Inferior parietal cortex (tissue), 1 donor: ENCODE results near the gene PTX4.

ENCODE experiments used
- DNase-seq: peaks from one replicate; pipeline ENCODE4 v3.0.0-alpha.2; 2016; ENCODE audit errors: extremely low spot score

Gene PTX4

GRCh38 chr16:1524366-1524765 is 35.6 kb upstream of the PTX4 start:
- DNase-seq = no peak

GRCh38 chr16:1523581-1524245 is 35.0 kb upstream of the PTX4 start:
- no peak for DNase-seq

GRCh38 chr16:1520461-1520860 is 31.7 kb upstream of the PTX4 start:
- no peak for DNase-seq

GRCh38 chr16:1519831-1520230 is 31.1 kb upstream of the PTX4 start:
- no peak for DNase-seq

GRCh38 chr16:1518626-1519135 is 29.9 kb upstream of the PTX4 start:
- no peak for DNase-seq

GRCh38 chr16:1514507-1514906 is 25.8 kb upstream of the PTX4 start:
- DNase-seq = no peak

- DNase-seq = no peak
Measured at GRCh38 chr16:1512774-1513173, 24.0 kb upstream of the PTX4 start.

- DNase-seq = no peak
Measured at GRCh38 chr16:1511662-1512569, 23.2 kb upstream of the PTX4 start.

GRCh38 chr16:1510941-1511351 is 22.2 kb upstream of the PTX4 start:
- no peak for DNase-seq

GRCh38 chr16:1510272-1510671 is 21.5 kb upstream of the PTX4 start:
- DNase-seq = no peak

GRCh38 chr16:1509307-1510221 is 20.8 kb upstream of the PTX4 start:
- no peak for DNase-seq

GRCh38 chr16:1508494-1509187 is 19.9 kb upstream of the PTX4 start:
- DNase-seq = no peak

- DNase-seq = no peak
Measured at GRCh38 chr16:1506494-1507213, 17.9 kb upstream of the PTX4 start.

GRCh38 chr16:1505912-1506311 is 17.2 kb upstream of the PTX4 start:
- DNase-seq = no peak

- no peak for DNase-seq
Measured at GRCh38 chr16:1505073-1505844, 16.5 kb upstream of the PTX4 start.

GRCh38 chr16:1503110-1503955 is 14.6 kb upstream of the PTX4 start:
- no peak for DNase-seq

- DNase-seq = no peak
Measured at GRCh38 chr16:1502092-1503004, 13.6 kb upstream of the PTX4 start.

- DNase-seq = no peak
Measured at GRCh38 chr16:1501630-1502029, 12.9 kb upstream of the PTX4 start.
